Medulla oblongata (tissue), 1 donor: ENCODE measurements around the gene GPR25.

Source experiments
- DNase-seq: peaks from one replicate; pipeline ENCODE4 v3.0.0-alpha.2; 2015; ENCODE audit errors: extremely low spot score

GPR25 gene, protein sequence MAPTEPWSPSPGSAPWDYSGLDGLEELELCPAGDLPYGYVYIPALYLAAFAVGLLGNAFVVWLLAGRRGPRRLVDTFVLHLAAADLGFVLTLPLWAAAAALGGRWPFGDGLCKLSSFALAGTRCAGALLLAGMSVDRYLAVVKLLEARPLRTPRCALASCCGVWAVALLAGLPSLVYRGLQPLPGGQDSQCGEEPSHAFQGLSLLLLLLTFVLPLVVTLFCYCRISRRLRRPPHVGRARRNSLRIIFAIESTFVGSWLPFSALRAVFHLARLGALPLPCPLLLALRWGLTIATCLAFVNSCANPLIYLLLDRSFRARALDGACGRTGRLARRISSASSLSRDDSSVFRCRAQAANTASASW

DNA sequence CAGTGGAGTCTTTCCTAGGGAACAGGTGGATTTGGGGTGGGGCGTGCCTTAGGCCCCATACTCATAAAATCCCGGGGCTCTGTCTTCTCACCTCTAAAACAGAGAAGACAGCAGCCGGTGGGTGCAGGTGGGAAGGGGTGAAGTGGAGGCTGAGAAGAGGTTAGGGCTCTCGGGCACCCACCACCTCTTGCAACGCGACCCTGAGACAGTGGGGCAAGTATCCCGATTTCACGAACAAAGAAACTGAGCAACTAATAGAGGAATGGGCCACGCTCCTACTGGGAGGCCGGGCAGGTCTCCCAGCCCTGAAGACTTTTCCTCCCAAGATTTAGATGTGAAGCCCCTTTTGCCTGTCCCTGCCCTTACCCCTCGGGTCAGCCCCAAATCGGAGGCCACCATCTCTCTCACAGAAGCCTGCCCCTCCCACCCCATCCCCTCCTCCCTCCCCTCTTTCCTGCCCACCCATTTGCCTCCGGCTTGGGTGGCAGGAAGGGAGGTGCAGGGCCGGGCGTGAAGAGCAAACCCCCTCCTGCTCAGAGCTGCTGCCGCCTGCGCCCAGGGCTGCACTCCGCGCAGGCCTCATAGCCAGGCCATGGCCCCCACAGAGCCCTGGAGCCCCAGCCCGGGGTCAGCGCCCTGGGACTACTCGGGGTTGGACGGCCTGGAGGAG is at the start of gene GPR25:
Gene GPR25, plus strand, starts transcription at position 536 of the 670 bp plus-strand sequence. Its CDS starts 57 bp downstream, at position 593.
- no peak for DNase-seq

DNA sequence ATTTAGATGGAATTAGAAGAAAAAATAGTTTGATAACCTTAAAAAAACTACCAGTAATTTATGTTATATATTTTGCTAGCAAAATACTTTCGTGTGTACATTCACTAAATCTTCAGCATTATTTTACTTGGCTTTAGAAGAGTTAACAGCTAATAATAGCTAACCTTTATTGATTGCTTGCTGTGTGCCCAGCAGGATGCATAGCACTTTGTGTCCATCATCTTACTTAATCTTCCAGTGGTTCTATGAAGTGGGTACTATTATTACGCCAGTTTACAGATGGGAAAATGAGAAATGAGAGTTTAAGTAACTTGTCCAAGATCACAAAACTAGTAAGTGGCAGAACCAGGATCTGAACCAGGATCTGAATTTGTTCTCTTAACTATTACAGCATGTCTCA is 41.7 kb upstream of the GPR25 start:
- DNase-seq, result no peak

DNA sequence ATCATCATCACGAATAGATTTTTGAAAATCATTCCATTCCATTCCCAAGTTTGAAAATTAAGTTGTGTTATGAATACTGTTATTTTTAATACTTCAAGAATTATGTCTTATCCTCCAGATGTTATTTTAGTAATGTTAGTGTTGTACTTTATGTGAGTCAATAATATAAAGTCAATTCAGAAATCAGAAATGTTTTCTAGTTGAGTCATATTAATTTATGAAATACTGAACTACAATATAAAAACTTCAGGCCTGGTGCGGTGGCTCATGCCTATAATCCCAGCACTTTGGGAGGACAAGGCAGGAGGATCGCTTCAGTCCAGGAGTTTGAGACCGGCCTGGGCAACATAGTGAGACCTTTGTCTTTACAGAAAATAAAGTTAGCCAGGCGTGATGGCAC is 38.4 kb upstream of the GPR25 start:
- DNase-seq, result no peak

DNA sequence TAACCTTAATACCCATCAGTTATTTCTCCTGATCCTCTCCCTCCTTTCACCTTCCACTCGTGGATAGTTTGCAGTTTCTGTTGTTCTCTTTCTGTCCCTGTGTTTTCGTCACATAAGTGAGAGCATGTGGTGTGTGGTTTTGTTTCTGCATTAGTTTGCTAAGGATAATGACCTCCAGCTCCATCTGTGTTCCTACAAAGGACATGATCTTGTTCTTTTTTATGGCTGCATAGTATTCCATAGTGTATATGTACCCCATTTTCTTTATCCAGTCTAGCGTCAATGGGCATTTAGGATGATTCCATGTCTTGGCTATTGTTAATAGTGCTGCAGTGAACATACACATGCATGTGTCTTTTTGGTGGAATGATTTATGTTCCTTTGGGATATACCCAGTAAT is 36.6 kb upstream of the GPR25 start:
- DNase-seq, result no peak

DNA sequence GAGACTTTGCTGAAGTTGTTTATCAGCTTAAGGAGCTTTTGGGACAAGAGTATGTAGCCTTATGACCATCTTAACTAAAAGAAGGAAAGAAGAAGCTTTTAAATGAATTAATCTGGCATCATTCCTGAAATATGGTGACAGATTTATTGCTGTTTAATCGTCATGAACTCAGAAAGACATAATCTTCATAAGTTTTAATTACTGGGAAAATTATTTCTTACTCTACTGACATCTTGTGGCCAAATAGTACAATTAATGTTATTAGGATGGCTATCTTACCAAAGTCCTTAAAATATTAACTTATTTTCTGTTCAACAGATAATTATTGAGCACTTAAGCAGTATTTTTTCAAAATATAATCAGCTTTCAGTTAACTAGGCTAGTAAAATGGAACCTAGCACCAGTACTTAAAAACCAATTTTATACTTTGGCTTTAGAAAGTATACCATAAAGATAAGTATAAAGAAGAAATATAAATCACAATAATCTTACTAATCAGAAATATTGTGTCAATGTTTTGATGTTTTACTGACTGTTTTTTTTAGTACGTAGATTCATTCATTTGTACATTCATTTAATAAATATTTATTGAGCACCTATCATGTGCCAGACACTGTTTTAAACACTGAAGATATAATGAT is 34.7 kb upstream of the GPR25 start:
- no peak for DNase-seq

DNA sequence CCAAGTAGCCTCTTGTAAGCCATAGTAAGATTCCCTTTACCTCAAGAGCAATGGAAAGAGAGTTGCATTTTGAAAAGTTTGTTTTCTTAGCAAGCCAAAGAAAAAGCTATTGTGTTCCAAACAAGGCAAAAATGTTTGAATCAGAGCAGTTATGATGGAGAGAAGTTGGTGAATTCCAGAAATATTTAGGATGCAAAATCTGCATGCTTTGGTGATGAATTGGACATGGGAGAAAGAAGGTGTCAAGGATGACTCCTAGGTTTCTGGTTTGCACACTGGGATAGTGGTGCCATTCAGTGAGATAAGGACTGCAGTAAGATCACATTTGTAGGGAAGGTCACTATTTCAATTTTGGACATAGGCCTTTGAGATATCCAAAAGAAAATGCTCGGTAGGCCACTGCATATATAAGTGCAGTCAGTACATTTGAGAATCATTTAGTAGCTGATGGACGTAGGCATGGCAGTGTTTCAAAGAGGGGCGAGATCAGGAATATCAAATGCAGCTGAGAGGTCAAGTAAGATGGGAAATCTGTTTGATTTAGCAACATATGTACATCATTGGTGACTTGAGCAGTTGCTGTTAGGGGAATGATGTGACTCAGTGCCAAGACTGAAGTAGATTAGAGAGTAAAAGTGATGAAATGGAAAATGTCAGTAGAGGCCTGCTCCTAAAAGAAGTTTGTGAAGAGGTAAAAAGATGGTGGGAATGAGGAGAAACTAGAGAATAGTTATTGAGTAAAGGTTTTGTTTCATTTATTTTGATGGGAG is 33.9 kb upstream of the GPR25 start:
- DNase-seq, result no peak

DNA sequence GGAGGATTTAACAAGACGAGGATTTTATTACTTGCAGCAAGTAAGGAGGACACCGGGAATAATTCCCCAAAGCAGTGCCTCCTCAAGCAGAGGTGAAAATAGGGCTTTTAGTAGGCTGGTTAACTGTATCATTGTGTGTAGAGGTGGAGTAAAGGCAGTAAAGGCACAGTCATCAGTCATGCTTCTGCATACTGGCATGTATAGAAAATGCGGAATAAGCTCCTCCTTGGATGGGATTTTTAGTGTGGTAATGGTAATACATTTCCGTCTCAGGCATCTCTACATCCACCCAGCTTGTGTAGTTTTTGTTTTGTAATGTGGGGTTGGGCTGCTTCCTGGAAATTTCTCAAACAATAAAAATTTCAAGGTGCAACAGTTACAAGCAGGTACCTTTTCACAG is 27.4 kb upstream of the GPR25 start:
- DNase-seq, result no peak

DNA sequence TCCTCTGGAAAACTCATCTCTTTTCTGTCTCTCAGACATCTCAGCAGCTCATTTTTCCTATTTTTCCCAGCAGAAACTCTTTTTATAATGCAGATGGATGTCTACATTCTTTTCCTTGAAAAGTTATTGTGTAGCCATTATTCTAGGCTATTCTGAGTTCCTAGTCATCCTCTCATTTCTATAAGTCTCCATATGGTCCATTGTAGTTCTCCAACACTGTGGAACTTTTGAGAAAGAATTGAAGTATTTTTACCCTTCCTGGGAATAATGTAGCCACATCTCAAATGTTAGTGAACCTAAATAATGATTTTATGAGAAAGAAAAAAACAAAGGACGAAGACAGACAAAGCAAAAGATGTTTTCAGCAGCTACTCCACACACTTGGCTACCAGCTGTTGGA is 26.4 kb upstream of the GPR25 start:
- DNase-seq, result no peak

DNA sequence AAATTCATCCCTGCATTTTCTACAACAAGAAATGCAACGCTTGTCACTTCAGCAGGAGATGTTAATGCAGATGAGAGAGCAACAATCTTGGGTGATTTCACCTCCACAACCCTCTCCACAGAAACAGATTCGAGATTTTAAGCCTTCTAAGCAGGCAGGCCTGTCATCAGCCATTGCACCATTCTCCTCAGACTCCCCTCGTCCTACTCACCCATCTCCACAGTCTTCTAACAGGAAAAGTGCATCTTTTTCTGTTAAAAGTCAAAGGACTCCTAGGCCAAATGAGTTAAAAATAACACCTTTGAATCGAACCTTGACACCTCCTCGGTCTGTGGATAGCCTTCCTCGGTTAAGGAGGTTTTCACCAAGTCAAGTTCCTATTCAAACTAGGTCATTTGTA is 23.4 kb upstream of the GPR25 start:
- no peak for DNase-seq

DNA sequence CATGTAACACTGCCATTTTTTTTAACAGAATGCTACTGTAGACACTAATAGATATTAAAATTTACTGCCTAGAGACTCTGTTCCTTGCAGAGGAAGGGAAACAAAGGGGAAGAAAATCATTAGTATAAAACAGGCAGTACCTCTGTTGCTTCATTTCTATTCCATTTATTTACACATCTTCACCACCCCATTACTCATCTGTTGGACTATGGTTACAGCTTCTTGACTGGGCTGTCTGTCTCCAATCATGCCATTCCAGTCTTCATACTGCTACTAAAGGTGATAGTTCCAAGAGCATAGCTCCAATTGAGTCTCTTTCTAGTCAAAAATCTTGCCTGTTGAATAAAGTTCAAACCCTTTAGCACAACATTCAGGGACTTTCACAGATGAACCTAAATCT is 22.2 kb upstream of the GPR25 start:
- DNase-seq, result no peak

DNA sequence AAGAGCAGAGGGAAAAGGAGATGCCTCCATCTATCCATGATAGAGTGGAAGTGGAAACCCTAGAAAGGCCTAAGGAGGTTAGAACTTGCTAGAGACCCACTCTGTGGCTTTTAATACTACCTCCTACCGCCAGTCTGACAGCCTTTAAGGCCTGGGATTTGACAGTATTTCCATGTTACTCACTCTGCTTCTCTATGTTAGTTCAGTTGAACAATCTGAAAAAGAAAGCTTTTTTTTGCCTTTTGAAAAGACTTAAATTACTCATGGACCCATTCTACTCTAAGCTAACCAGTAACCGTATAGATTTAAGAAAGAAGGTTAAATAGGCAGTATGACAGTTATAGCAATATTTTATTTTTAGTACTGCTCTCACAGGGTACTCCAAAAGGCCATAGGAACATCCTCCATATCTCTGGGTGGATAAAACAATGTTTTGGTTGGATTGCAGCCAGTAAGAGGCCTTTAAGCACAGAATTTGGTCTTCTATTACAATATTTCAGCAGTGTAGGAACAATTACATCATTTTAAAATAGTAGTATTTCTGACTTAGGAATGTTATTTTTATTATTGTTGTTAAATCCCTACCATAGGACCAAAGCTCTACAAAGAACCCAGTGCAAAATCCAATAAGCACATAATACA is 15.9 kb upstream of the GPR25 start:
- no peak for DNase-seq

DNA sequence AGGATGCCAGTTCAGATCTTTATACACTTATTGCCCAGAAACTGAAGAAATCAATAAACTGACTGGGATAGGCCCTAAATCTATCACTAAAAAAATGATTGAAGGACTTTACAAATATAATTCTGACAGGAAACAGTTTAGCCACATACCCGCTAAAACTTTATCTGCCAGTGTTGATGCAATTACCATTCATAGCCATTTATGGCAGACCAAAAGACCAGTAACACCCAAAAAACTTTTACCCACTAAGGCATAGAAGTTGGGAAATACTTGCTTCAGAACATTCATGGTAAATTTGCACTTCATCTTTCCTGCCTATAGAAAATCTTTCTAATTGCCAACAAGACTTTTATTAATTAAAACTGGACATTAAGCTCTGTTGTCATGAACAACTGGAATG is 15.0 kb upstream of the GPR25 start:
- DNase-seq, result no peak

DNA sequence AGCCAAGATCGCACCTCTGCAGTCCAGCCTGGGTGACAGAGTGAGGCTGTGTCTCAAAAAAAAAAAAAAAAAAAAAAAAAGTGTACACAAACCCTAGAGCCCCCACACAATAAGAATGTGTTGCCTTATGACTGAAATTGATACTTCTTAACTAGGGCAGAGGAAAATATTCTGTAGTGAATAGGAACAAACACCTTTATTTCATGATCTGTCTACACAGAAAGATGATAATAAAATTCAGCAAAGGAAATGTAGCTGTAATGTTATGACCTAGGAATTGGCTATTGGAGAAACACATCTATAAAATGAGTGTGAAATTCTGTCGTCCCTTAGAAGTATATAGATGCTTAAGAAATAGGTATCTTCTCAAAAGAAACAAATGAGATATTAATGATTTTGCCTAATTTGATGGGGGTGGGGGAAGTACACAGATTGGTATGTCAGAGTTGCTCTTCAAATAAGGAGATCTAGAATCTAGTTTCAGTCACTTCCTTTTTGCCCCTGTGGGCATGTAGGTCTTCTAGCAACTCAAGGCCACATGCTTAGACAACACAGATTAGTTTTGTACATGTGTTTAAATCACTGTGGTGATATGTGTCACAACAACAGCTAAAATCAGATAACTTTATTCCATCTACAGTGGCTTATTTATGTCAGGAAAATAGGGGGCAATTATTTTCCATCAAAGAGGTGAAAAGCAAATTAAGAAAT is 10.7 kb upstream of the GPR25 start:
- no peak for DNase-seq

DNA sequence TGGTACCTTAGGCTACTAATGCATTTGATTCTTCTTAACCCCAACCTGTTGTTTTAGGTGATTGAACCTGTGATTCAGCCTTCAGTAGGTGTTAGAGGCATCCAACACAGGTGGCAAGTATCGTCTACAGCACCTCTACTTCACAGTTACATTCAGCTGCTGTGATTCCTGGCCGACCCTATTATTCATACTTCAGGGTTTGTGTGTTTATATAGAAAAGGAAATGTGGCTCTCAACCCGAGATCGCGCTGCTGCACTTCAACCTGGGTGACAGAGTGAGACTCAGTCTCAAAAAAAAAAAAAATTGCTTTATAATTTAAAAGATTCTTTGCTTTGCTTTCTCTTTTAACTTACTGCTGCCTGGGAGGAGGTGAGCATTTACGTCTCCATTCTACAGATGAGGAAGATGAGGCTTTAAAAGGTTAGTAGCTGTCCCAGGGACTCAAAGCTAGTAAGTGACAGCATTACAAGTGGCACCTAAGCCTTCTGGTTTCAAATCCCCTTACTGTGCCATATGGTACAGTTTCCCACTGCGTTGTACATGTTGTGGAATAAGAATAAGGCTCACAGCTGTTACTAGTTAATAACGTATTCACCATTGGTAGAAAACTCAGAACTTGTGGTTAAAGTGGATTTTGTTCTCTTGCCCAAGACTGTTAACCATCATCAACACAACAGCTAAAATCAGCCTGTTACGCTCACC is 9.9 kb upstream of the GPR25 start:
- no peak for DNase-seq

DNA sequence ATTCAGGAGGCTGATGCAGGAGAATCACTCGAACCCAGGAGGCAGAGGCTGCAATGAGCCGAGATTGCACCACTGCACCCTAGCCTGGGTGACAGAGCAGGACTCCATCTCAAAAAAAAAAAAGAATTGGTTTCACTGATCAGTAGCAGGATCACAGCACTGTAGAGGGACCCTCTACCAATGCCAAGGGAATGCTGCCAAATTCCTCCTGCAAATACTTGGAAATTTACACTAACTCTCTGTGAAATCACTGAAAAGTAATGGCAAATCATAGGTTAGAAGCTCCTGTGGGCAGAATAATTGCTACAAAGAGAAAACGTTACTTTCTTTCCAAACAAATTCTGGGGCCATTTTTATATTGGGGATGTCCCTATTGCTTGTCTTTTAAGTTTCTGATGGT is 6.7 kb upstream of the GPR25 start:
- no peak for DNase-seq

DNA sequence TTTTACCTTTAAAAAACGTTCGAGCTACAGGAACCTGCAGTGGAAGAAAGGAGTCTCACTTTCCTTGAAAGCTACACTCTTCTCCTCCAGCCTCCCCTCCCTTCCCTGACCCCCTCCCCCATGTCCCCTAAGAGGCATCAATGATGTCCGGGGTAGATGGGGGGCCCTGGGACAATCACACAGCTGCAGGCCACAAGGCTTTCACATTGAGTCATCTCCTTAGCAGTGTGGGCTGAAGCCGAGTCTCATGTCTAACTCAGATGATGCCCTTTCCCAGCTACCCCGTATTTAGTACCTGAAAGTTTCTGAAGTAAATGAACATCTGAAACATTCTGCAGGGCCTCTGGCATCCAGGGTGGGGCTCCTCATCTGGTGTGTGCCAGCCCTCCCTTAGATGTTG is 6.3 kb upstream of the GPR25 start:
- no peak for DNase-seq

DNA sequence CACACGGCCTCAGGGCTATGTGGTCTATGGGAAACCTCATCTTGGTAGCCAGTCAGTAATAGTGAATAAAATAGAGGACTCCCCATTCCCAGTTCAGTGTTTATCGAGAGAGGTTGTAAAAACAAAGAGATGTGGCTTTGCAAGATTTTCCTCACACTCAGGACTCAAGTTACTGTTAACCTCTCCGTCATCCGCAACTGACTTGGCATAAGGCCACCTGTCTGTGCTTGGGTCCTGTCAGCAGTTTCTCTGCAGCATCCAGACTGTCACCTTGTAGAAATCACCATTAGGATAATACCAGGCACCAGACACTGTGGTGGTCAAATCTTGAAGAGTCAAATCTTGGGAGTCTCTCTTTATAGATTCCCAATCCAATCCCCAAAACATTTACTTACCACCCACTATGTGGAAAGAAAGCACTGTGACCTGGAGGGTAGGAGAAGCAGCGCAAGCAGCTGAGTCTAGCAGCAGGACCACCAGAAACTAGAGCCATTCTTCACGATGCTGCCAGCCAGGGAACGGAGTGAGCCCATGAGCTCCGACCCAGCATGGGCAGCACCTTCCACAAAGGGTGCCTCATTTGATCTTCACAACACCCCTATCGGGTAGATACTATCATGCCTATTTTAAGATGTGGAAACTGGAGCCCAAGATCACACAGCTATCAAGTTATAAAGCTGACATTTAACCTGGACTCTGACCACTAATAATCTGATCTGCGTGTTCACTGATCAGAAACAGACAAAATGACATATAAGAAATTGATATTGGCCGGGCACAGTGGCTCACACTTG is 5.6 kb upstream of the GPR25 start:
- no peak for DNase-seq

DNA sequence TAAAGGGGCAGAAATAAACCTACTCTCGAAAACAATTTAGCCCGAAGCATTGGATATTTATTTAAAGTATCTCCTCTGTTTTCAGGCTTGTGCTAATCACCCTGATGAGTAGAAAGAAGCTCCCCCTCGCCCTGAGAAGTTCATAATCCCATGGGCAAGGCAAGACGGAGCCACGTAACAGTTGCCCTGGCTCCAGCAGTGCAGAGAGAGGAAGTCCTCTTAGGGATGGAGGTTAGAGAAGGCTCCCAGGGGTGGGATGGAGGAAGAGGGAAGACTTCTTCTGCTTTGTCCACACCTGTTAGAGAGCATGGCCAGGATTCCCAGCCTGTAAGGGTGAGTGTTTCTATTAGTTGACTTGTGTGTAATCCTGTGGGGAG is 3.4 kb upstream of the GPR25 start:
- no peak for DNase-seq

DNA sequence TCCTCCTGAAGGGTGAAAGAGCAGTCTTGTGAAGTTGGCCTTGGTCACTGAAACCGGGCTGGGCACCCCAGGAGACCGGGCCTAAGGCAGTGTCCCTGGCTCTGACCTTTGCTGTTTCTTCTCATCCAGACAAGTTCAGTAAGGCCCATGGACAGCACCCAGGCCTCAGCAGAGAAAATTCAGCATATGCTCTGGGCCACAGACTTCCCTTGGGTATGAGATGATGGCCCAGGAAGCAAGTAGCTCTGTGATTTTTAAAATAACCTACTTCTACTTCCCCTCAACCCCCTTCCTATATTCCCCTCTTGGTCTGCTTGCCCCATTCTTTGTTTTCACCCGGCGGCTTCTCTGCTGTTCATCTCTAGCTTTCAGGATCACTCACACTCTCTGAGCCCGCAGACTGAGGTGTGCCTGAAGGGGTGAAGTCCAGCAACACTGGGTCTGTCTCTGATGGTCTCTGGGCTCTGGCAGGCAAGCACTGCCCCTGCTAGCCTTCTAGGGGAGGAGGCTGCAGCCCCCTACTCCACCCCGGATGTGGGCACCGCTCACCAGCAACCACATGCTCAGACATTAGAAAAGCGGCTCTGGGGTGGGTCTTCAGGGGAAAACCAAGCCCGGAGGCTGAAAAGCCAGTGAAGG is 2.9 kb upstream of the GPR25 start:
- no peak for DNase-seq
